ENCODE results near the gene BACE1.

BACE1 gene

DNA sequence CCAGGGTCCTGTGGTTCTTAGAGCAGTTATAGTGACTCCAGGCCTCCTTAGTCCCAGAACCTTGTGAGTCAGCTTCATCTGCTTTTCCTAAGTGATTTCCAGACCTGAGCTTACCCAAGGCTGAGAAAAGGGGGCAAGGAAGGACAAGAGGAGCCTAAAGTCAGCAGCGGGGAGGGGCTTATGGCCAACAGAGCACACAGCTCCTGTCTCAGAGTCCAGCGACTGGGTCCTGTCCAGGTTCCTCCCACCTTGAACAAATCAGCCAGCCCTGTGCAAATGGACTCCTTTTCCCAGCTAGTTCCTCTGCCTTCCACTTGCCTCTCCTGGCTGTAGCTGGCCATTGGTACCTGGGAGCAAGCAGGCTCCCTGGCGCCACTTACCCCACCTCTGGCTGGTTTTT is 10.9 kb downstream of the BACE1 start:
- H3K4me3 ChIP-seq (ENCODE audit: low read depth, low read length): no peak overlapping the region
- TF ChIP-seq, protein P1, sequence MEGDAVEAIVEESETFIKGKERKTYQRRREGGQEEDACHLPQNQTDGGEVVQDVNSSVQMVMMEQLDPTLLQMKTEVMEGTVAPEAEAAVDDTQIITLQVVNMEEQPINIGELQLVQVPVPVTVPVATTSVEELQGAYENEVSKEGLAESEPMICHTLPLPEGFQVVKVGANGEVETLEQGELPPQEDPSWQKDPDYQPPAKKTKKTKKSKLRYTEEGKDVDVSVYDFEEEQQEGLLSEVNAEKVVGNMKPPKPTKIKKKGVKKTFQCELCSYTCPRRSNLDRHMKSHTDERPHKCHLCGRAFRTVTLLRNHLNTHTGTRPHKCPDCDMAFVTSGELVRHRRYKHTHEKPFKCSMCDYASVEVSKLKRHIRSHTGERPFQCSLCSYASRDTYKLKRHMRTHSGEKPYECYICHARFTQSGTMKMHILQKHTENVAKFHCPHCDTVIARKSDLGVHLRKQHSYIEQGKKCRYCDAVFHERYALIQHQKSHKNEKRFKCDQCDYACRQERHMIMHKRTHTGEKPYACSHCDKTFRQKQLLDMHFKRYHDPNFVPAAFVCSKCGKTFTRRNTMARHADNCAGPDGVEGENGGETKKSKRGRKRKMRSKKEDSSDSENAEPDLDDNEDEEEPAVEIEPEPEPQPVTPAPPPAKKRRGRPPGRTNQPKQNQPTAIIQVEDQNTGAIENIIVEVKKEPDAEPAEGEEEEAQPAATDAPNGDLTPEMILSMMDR (IDR thresholded peaks at IDR 0.05; ENCODE audit: low read depth, low read length): no peak

GRCh38 chr11:117303646-117304315 is 12.3 kb downstream of the BACE1 start:
- no peak overlapping the region for H3K4me3 ChIP-seq (ENCODE audit: low read depth, low read length)
- TF ChIP-seq, protein P1 (IDR thresholded peaks at IDR 0.05; ENCODE audit: low read depth, low read length): no peak

GRCh38 chr11:117303101-117303500 is 13.0 kb downstream of the BACE1 start:
- H3K4me3 ChIP-seq (ENCODE audit: low read depth, low read length): no peak overlapping the region
- TF ChIP-seq, protein P1 (IDR thresholded peaks at IDR 0.05; ENCODE audit: low read depth, low read length): no peak

GRCh38 chr11:117302228-117302627 is 13.8 kb downstream of the BACE1 start:
- TF ChIP-seq, protein P1 (IDR thresholded peaks at IDR 0.05; ENCODE audit: low read depth, low read length): no peak
- H3K4me3 ChIP-seq (ENCODE audit: low read depth, low read length): no peak overlapping the region

- TF ChIP-seq, protein P1 (IDR thresholded peaks at IDR 0.05; ENCODE audit: low read depth, low read length): no peak
- no peak overlapping the region for H3K4me3 ChIP-seq (ENCODE audit: low read depth, low read length)
Measured at GRCh38 chr11:117300773-117301172, 15.3 kb downstream of the BACE1 start.

DNA sequence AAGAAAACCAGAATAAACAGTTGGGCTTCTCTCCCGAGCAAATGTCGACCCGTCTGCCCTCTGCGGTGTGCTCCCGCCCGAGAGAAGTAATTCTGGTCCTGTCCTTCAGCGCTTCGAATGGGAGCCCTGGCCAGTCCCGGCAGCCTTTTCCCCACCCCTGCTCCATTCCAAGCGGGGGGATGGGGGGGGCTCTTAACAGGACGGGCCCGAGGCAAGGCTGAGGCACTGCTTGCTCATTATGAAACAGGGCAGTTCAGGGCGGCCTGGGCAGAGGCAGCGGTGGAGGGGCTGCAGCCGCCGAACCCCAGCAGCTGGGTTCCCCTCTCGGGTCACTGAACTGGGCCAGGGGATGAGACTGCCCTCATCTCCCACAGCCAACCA is 15.8 kb downstream of the BACE1 start:
- TF ChIP-seq, protein P1 (IDR thresholded peaks at IDR 0.05; ENCODE audit: low read depth, low read length): no peak
- no peak overlapping the region for H3K4me3 ChIP-seq (ENCODE audit: low read depth, low read length)

DNA sequence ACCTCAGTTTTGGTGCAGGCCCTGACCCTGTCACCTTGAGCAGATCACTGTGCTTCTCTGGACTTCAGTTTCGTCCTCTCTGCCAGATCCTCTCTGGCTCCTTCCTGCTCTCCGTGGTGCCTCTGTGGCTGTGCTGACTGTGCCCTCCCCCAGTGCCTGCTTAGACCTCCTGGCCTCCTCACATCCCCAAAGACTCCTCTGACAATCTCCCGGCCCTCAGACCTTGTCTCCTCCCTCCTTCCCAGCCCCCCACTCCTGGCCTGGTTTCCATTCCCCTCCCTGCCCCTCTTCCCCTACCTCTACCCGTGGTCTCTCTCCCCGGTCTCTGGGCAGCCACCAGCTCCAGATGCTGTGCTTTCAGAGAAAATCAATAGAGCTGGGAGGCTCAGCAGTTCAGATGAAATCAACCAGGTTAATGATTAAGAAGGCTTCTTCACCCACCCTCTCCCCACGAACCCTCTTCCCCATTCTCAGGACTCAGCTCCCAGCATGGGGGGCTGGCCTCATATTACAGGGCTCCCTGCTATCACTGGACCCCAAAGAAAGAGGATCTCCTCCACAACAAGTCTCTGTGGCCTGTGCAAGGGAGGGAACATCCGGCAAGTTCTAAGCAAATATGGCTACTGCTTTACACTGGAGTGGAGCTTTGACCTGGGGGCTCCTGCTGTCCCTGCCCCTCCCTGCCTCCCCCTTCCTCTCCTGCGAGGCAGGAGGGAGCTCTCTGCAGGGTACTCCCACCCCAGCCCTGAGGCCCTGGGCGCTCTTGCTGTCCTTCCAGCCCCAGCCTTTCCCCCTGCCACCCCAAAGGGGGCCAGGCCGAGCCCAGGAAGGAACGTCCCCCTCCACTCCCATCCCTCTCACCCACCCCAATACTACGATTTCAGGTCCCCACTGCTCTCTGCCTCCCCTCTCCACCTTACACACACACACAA is 16.4 kb downstream of the BACE1 start:
- TF ChIP-seq, protein P1 (IDR thresholded peaks at IDR 0.05; ENCODE audit: low read depth, low read length): no peak
- H3K4me3 ChIP-seq (ENCODE audit: low read depth, low read length): no peak overlapping the region
